Mesodermal cell (in vitro differentiated cells): ENCODE data around the gene PLEKHG2.
A peak's percentile ranks its signal among the peaks of the same experiment; 100 is the strongest.
"Not testable (repeated sequence)": the region's sequence is repeated elsewhere in the genome, so short reads cannot be mapped to it uniquely, and the experiment has no call there.

Experiments
- H3K27ac ChIP-seq: 2 replicates; pipeline ENCODE4 v1.7.0; 2013; ENCODE audit warnings: mild to moderate bottlenecking, low read depth, low read length, moderate library complexity; ENCODE audit not compliant: severe bottlenecking
- H3K36me3 ChIP-seq: 2 replicates; pipeline ENCODE4 v1.7.1; 2013; ENCODE audit warnings: mild to moderate bottlenecking, low read length, moderate library complexity; ENCODE audit not compliant: control insufficient read depth, insufficient read depth
- H3K4me1 ChIP-seq: one replicate; pipeline ENCODE4 v1.7.1; 2013; ENCODE audit warnings: mild to moderate bottlenecking, low read length; ENCODE audit not compliant: insufficient read depth, control insufficient read depth, poor library complexity, severe bottlenecking
- H3K4me3 ChIP-seq: 2 replicates; pipeline ENCODE4 v1.7.0; 2013; ENCODE audit warnings: low read length, control low read depth, mild to moderate bottlenecking; ENCODE audit not compliant: insufficient read depth, poor library complexity, severe bottlenecking; ENCODE audit errors: extremely low read depth
- H3K9me3 ChIP-seq: 2 replicates; pipeline ENCODE4 v1.7.1; 2013; ENCODE audit warnings: mild to moderate bottlenecking, low read length, moderate library complexity; ENCODE audit not compliant: control insufficient read depth
- WGBS, 2 experiments: methylation state at CpG; one replicate each; pipeline ENCODE4 v1.1.5; 2013; ENCODE audit warnings: missing lambda C conversion rate in 2 of 2; ENCODE audit not compliant: insufficient coverage in 2 of 2; 5-methylcytosine and 5-hydroxymethylcytosine counted together

PLEKHG2 gene

DNA sequence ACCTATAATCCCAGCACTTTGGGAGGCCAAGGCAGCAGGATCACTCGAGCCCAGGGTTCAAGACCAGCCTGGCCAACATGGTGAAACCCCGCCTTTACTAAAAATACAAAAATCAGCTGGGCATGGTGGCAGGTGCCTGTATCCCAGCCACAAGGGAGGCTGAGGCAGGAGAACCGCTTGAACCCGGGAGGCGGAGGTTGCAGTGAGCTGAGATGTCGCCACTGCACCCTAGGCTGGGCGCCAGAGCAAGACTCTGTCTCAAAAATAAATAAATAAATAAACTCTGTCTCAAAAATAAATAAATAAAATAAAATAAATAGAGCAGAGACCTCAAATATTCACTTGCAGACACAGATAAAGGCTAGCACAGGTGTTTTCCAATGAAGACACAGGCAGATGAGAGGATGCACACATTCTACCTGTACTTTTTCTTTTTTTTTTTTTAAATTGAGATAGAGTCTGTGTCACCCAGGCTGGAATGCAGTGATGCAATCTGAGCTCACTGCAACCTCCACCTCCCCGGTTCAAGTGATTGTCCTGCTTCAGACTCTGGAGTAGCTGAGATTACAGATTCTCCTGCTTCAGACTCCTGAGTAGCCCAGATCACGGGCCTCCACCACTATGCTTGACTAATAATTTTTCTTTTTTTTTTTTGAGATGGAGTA is 25.9 kb downstream of the PLEKHG2 start:
- Histone ChIP-seq H3K36me3 (peaks cover 19% of the 10 kb centered on the region), H3K9me3 (no peaks in the 10 kb centered on the region), H3K27ac (no peak overlapping the region), H3K4me3 (no peak overlapping the region), H3K4me1 (peaks cover 14% of the 10 kb centered on the region)
- 87 to 94% methylated on average over 3 to 4 of the region's 9 CpGs for WGBS, 2 experiments

DNA sequence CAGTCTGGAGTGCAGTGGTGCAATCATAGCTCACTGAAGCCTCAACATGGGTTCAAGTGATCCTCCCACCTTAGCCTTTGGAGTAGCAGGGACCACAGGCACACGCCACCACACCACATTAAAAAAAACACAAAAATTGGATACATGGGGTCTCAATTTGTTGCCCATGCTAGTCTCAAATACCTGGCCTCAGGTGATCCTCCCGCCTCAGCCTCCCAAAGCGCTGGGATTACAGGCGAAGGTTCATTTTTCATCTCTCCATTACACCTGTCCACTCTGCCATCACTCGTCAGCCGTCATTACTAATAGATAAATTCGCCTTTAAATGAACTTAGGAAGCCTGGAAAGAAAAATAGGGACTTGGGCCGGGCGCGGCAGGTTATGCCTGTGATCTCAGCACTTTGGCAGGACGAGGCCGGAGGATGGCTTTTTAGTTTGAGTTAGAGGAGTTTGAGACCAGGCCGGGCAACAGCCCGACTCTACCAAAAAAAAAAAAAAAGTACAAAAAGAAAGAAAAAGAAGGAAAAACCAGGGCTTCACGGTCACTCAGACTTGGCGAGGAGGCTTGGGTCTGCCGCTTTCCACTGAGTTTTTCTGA is 32.2 kb downstream of the PLEKHG2 start:
- 18 to 33% methylated on average over 8 to 13 of the region's 17 CpGs for WGBS, 2 experiments
- Histone ChIP-seq H3K27ac (peak overlapping the region; percentile 83), H3K4me1 (peaks cover 16% of the 10 kb centered on the region), H3K4me3 (peak overlapping the region; percentile 78), H3K36me3 (peaks cover 30% of the 10 kb centered on the region), H3K9me3 (no peaks in the 10 kb centered on the region)

DNA sequence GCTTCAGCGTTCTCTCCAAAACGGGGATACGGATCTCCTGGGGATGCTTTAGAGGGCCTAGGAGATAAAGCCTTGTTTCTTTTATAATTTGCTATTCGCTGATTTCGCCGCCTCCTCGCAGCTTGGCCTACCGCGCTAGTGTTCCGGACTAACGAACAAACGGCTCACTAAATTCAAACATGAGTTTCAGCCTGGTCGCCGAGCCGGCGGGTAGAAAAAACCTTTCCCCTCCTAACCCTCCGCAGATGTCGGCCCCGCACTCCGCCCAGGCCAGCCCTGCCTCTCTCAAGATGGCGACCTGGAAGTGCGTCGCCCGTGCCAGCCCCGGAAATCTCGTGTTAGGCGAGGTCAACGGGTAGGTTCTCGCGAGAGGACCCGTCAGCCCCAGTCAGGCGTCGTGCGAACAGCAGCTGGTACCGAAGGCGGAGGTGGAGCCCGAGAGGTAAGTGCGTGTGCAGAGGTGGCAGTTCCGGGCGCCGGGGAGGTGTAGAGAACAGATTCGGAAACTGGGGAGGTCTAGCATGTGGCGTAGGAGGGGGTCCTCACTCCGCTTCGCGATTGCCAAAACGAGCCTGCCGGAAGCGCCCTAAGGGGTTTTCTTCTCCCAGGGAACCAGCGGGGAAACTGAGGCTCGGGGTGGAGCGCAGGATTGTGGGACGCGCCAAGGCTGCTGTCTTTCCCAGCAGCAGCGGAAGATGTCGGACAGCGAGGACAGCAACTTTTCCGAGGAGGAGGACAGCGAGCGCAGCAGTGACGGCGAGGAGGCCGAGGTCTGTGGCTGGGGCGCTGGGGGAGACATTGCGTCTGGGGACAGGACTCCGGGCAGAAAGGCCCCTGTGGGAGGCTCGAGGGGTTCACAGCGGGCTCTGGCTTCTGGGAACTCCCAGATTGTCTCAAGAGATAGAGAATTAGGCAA is 33.0 kb downstream of the PLEKHG2 start, which contains the start of gene SUPT5H:
SUPT5H (plus strand) TSS at position 387 of the 916 bp plus-strand sequence; CDS start at position 696, 309 bp downstream.
- peaks cover 34% of the 10 kb centered on the region for H3K36me3 ChIP-seq
- peak within 1 kb of the TSS; percentile 78 for H3K4me3 ChIP-seq
- no peaks in the 10 kb centered on the region for H3K9me3 ChIP-seq
- 0% methylated on average over 54 to 67 of the region's 68 CpGs for WGBS, 2 experiments
- peak within 1 kb of the TSS; percentile 83 for H3K27ac ChIP-seq
- H3K4me1 ChIP-seq, result peaks cover 16% of the 10 kb centered on the region

DNA sequence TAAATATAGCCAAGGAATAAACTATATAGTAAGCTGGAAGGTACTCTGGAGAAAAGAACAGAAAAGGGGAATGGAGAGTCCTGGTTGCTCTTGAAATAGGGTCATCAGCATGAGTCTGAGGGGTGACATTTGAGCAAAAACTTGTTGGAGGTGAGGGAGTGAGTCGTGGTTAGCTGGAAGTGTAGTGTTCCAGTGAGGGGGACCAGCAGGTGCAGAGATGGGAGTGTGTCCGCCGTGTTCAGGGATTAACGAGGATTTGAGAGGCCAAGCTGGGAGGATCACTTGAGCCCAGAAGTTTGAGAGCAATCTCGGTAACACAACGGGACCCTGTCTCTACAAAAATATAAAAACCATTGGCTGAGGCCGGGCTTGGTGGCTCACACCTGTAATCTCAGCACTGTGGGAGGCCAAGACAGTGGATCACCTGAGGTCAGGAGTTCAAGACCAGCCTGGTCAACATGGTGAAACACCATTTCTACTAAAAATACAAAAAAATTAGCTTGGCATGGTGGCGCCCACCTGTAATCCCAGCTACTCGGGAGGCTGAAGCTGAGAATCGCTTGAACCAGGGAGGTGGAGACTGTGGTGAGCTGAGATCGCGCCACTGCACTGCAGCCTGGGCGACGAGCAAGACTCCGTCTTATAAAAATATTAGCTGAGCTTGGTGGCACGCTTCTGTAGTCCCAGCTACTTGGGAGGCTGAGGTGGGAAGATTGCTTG is 34.1 kb downstream of the PLEKHG2 start:
- Histone ChIP-seq H3K9me3 (no peaks in the 10 kb centered on the region), H3K36me3 (peaks cover 41% of the 10 kb centered on the region), H3K4me1 (peaks cover 16% of the 10 kb centered on the region), H3K27ac (no peak overlapping the region), H3K4me3 (peak overlapping the region; percentile 78)
- 92 to 93% methylated on average over 16 of the region's 16 CpGs for WGBS, 2 experiments

DNA sequence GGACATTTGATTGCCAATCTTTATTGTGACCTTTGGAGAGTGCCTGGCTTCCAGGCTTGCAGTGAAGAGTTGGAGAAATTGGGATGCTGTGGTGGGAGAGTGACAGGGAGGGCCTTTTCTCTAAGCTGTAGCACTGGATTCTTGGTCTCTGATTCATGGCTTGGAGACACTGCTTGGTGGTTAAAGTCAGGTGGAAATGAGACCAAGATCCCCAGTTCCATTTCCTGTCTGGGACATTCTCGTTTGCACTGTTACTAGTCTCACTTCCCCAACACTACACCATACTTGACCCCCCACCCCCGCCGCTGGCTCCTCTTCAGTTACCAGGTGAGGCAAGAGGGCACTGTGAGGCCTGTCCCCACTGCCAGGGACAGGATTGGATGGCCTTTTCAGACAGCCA is 35.8 kb downstream of the PLEKHG2 start:
- 92 to 100% methylated on average over 3 of the region's 3 CpGs for WGBS, 2 experiments
- H3K9me3 ChIP-seq, result no peaks in the 10 kb centered on the region
- no peak overlapping the region for H3K4me3 ChIP-seq
- peaks cover 16% of the 10 kb centered on the region for H3K4me1 ChIP-seq
- H3K27ac ChIP-seq, result no peak overlapping the region
- peaks cover 55% of the 10 kb centered on the region for H3K36me3 ChIP-seq

DNA sequence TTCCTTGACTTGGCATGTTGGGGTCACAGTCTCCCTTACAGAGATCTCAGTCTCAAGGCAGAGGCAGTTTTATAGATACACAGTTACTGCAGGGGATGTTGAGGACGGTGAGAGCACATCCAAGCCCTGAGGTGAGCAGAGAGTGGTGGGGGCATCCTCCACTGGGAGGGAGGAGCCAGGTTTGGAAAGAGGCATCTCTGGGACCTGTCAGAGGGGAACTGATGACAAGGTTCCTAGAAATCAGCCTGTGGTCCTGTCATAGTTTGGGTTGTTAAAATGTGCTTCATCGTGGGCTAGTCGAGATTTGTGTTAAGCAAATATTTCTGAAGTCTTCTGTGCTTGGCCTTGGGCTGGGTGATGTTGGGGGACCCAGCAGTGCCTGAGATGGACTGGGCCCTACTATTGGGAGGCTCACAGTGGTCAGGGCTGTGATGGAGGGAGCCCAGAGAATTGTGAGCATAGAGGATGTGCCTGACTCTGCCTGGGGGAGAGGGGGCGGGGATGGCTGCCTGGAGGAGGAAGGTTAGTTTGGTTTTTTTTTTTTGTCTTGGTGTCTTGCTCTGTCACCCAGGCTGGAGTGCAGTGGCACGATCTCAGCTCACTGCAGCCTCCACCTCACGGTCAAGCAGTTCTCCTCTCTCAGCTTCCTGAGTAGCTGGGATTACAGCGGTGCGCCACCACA is 36.8 kb downstream of the PLEKHG2 start:
- H3K9me3 ChIP-seq, result no peaks in the 10 kb centered on the region
- H3K4me3 ChIP-seq, result no peak overlapping the region
- no peak overlapping the region for H3K27ac ChIP-seq
- peaks cover 16% of the 10 kb centered on the region for H3K4me1 ChIP-seq
- H3K36me3 ChIP-seq, result peaks cover 63% of the 10 kb centered on the region
- WGBS, 2 experiments, result 90 to 92% methylated on average over 3 to 8 of the region's 8 CpGs

DNA sequence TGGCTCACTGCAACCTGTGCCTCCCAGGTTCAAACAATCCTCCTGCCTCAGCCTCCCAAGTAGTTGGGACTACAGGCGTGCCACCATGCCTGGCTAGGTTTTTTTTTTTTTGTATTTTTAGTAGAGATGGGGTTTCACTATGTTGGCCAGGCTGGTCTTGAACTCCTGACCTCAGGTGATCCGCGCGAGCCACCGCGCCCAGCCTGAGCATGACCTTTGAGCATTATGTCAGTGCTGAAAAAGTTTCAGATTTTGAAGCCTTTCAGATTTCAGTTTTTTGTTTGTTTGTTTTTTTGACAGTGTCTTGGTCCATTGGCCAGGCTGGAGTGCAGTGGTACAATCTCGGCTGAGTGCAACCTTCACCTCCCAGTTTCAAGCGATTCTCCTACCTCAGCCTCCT is 38.8 kb downstream of the PLEKHG2 start:
- not testable (repeated sequence) for H3K4me3 ChIP-seq, H3K27ac ChIP-seq, H3K9me3 ChIP-seq
- H3K36me3 ChIP-seq, result peaks cover 80% of the 10 kb centered on the region
- 97 to 100% methylated on average over 5 to 7 of the region's 8 CpGs for whole genome bisulfite sequencing, 2 experiments
- peaks cover 16% of the 10 kb centered on the region for H3K4me1 ChIP-seq

DNA sequence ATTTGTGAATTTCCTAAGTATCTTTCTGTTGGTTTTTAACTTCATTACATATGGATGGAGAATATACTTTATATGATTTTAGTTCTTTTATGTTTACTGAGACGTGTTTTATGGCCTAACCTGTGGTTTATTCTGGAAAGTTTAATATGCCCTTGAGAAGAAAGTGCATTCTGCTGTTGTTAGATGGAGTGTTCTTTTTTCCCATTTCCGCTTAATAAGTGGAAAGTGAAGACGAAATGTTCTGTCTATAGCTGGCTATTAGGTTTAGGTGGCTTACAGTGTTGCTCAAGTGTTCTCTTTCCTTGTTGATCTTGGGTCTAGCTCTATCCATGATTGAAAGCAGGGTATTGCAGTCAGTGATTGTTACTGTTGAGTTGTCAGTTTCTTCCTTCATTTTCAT is 50.9 kb downstream of the PLEKHG2 start:
- H3K36me3 ChIP-seq, result peaks cover 89% of the 10 kb centered on the region
- no peak overlapping the region for H3K27ac ChIP-seq
- H3K4me1 ChIP-seq, result no peaks in the 10 kb centered on the region
- H3K9me3 ChIP-seq, result no peaks in the 10 kb centered on the region
- no peak overlapping the region for H3K4me3 ChIP-seq
- WGBS, 2 experiments, result 94 to 97% methylated on average over 2 to 3 of the region's 3 CpGs

DNA sequence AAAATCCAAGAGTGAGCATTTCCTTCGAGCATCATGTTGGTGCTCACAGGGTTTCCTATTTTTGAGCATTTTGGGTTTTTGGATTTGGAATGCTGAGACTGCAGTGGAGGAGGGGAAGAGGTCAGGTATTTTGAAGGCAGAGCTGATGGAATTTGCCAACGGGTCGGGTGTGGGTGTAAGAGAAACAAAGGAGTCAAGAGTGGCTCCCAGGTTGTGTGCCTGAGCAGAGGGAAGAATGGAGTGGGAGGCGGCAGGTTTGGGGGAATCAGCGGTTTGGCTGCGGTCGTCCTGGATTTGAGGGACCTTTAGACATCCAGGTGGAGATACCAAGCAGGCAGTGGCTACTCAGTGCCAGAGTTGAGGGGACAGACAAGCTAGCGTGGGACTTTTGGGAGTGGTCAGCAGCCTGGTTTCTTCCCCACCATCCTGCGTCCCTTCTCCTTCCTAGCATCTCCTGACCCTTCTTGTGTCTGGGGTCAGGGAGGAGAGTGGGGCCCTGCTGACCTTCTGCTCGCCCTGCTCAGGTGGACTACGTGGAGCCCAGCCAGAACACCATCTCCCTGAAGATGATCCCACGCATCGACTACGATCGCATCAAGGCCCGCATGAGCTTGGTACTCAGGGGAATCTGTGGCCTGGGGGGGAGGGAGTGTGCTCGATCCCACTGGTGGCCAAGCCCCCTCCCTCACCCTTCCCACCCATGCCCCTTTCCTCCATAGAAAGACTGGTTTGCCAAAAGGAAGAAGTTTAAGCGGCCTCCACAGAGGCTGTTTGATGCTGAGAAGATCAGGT is 53.7 kb downstream of the PLEKHG2 start:
- no peaks in the 10 kb centered on the region for H3K9me3 ChIP-seq
- H3K4me1 ChIP-seq, result no peaks in the 10 kb centered on the region
- H3K36me3 ChIP-seq, result peaks cover 91% of the 10 kb centered on the region
- no peak overlapping the region for H3K4me3 ChIP-seq
- H3K27ac ChIP-seq, result no peak overlapping the region
- 92 to 97% methylated on average over 10 of the region's 18 CpGs for WGBS, 2 experiments
